ENCODE data around the gene WDFY1.

The WDFY1 gene

GRCh38 chr2:223936862-223937326, 8.2 kb downstream of the WDFY1 start:
- H4K20me1 ChIP-seq (ENCODE audit: control insufficient read depth, insufficient read depth, low read depth, low read length): no peaks in the 10 kb centered on the region
- H3K36me3 ChIP-seq (ENCODE audit: control insufficient read depth, low read length): no peaks in the 10 kb centered on the region
- H3F3A ChIP-seq (ENCODE audit: control insufficient read depth, insufficient read depth): no peaks in the 10 kb centered on the region
- no peaks in the 10 kb centered on the region for H3K9me3 ChIP-seq (ENCODE audit: control insufficient read depth, insufficient read depth, low read length)
- peaks cover 20% of the 10 kb centered on the region for H3K27me3 ChIP-seq (ENCODE audit: control insufficient read depth, low read length)
- TF ChIP-seq EZH2phosphoT487 (IDR thresholded peaks at IDR 0.05; ENCODE audit: borderline replicate concordance, low read length) (no peak), CTCF (IDR thresholded peaks at IDR 0.05; ENCODE audit: low read depth, low read length, poor library complexity, severe bottlenecking) (no peak)
- H3K4me3 ChIP-seq (ENCODE audit: low read length): no peak overlapping the region
- H3K4me1 ChIP-seq (ENCODE audit: control insufficient read depth, low read length): no peaks in the 10 kb centered on the region
- H3K79me2 ChIP-seq (ENCODE audit: control insufficient read depth, low read length): no peaks in the 10 kb centered on the region
- H3K4me2 ChIP-seq (ENCODE audit: low read length): no peak overlapping the region
- no peak overlapping the region for H3K27ac ChIP-seq (ENCODE audit: low read depth, low read length)
- no peaks in the 10 kb centered on the region for H3K9me2 ChIP-seq (replicated peaks; ENCODE audit: control insufficient read depth, low read length)

GRCh38 chr2:223935459-223936125, 9.5 kb downstream of the WDFY1 start:
- no peak overlapping the region for H3K4me2 ChIP-seq (ENCODE audit: low read length)
- H3K79me2 ChIP-seq (ENCODE audit: control insufficient read depth, low read length): no peaks in the 10 kb centered on the region
- H3K9me2 ChIP-seq (replicated peaks; ENCODE audit: control insufficient read depth, low read length): no peaks in the 10 kb centered on the region
- H3K36me3 ChIP-seq (ENCODE audit: control insufficient read depth, low read length): no peaks in the 10 kb centered on the region
- H3K9me3 ChIP-seq (ENCODE audit: control insufficient read depth, insufficient read depth, low read length): no peaks in the 10 kb centered on the region
- H3F3A ChIP-seq (ENCODE audit: control insufficient read depth, insufficient read depth): no peaks in the 10 kb centered on the region
- no peak overlapping the region for H3K4me3 ChIP-seq (ENCODE audit: low read length)
- no peak for TF ChIP-seq CTCF (IDR thresholded peaks at IDR 0.05; ENCODE audit: low read depth, low read length, poor library complexity, severe bottlenecking)
- TF ChIP-seq EZH2phosphoT487 (IDR thresholded peaks at IDR 0.05; ENCODE audit: borderline replicate concordance, low read length): no peak
- H3K27ac ChIP-seq (ENCODE audit: low read depth, low read length): no peak overlapping the region
- H3K27me3 ChIP-seq (ENCODE audit: control insufficient read depth, low read length): peaks cover 20% of the 10 kb centered on the region
- H4K20me1 ChIP-seq (ENCODE audit: control insufficient read depth, insufficient read depth, low read depth, low read length): no peaks in the 10 kb centered on the region
- H3K4me1 ChIP-seq (ENCODE audit: control insufficient read depth, low read length): no peaks in the 10 kb centered on the region

- Histone ChIP-seq H3K9me3 (ENCODE audit: control insufficient read depth, insufficient read depth, low read length) (no peaks in the 10 kb centered on the region), H3K36me3 (ENCODE audit: control insufficient read depth, low read length) (no peaks in the 10 kb centered on the region)
- TF ChIP-seq CTCF (IDR thresholded peaks at IDR 0.05; ENCODE audit: low read depth, low read length, poor library complexity, severe bottlenecking) (no peak), EZH2phosphoT487 (IDR thresholded peaks at IDR 0.05; ENCODE audit: borderline replicate concordance, low read length) (no peak)
Observed at GRCh38 chr2:223934870-223935269, 10.3 kb downstream of the WDFY1 start.

More at GRCh38 chr2:223934870-223935269, 10.3 kb downstream of the WDFY1 start:
- H3K4me1 ChIP-seq (ENCODE audit: control insufficient read depth, low read length): no peaks in the 10 kb centered on the region
- no peak overlapping the region for H3K4me2 ChIP-seq (ENCODE audit: low read length)
- H4K20me1 ChIP-seq (ENCODE audit: control insufficient read depth, insufficient read depth, low read depth, low read length): no peaks in the 10 kb centered on the region
- H3K4me3 ChIP-seq (ENCODE audit: low read length): no peak overlapping the region
- no peak overlapping the region for H3K27ac ChIP-seq (ENCODE audit: low read depth, low read length)
- no peaks in the 10 kb centered on the region for H3K79me2 ChIP-seq (ENCODE audit: control insufficient read depth, low read length)
- no peaks in the 10 kb centered on the region for H3F3A ChIP-seq (ENCODE audit: control insufficient read depth, insufficient read depth)
- H3K9me2 ChIP-seq (replicated peaks; ENCODE audit: control insufficient read depth, low read length): no peaks in the 10 kb centered on the region
- H3K27me3 ChIP-seq (ENCODE audit: control insufficient read depth, low read length): peaks cover 20% of the 10 kb centered on the region
